ENCODE data around the gene TAF6. TPM values are rescaled to one million over a fixed set of nuclear protein-coding genes. Genes with fewer than 3 reads are reported as not detected.

The TAF6 gene
- total and polyA plus RNA-seq, 2 experiments from 2014 or later, result 56.3 to 141 TPM

GRCh38 chr7:100087055-100087750 is 32.0 kb downstream of the TAF6 start:
- peaks cover 21% of the 10 kb centered on the region for H3K36me3 Mint-ChIP-seq (ENCODE audit: low read depth)
- H3K4me2 ChIP-seq, result no peak overlapping the region
- H3K4me3 Mint-ChIP-seq, result peak overlapping the region; percentile 13; the same call in 1 of the 3 replicates
- no peak overlapping the region for H3K27ac Mint-ChIP-seq
- ATAC-seq (no peak), DNase-seq (ENCODE audit: low spot score) (no peak)
- H3K4me3 ChIP-seq, result no peak overlapping the region
- no peak overlapping the region for H3K27ac ChIP-seq (ENCODE audit: low read depth)
- H3K9me3 Mint-ChIP-seq, result no peaks in the 10 kb centered on the region
- no peaks in the 10 kb centered on the region for H3K9me2 ChIP-seq (ENCODE audit: insufficient read depth)
- peak overlapping the region; percentile 6; the same call in 1 of the 2 replicates for H2AFZ ChIP-seq
- peaks cover 11% of the 10 kb centered on the region; the same call in 1 of the 2 replicates for H4K20me1 ChIP-seq (replicated peaks; ENCODE audit: insufficient read depth)
- H3F3A ChIP-seq (replicated peaks; ENCODE audit: low read depth), result peaks cover 38% of the 10 kb centered on the region
- TF ChIP-seq STAT1 (IDR thresholded peaks at IDR 0.05; ENCODE audit: unreplicated experiment) (no peak), POLR2AphosphoS5 (IDR thresholded peaks at IDR 0.05; ENCODE audit: low read depth) (no peak), ETS1 (IDR thresholded peaks at IDR 0.05) (no peak), EZH2phosphoT487 (IDR thresholded peaks at IDR 0.05; ENCODE audit: unreplicated experiment) (no peak), REST (IDR thresholded peaks at IDR 0.05; ENCODE audit: unreplicated experiment) (no peak), CTCF (conservative IDR thresholded peaks at IDR 0.05; ENCODE audit: low read depth in 2 of 2) (no peak), ZNF331 (CRISPR knock-in tag; IDR thresholded peaks at IDR 0.05; ENCODE audit: low read depth) (no peak), ZNF114 (CRISPR knock-in tag; IDR thresholded peaks at IDR 0.05) (no peak), NANOG (IDR thresholded peaks at IDR 0.05; ENCODE audit: borderline replicate concordance) (no peak), CREB1 (CRISPR knock-in tag; IDR thresholded peaks at IDR 0.05; ENCODE audit: low read depth) (no peak), EZH2 (IDR thresholded peaks at IDR 0.05; ENCODE audit: low read depth, unreplicated experiment) (no peak), JUNB (IDR thresholded peaks at IDR 0.05; ENCODE audit: unreplicated experiment) (no peak)
- no peaks in the 10 kb centered on the region for H3K27me3 ChIP-seq (ENCODE audit: insufficient read depth)
- peaks cover 3% of the 10 kb centered on the region for H3K36me3 ChIP-seq (ENCODE audit: insufficient read depth)
- H3K4me1 ChIP-seq (ENCODE audit: insufficient read depth), result peaks cover 14% of the 10 kb centered on the region
- H3K79me2 ChIP-seq (replicated peaks; ENCODE audit: insufficient read depth), result peaks cover 8% of the 10 kb centered on the region
- H3K4me1 Mint-ChIP-seq, result peaks cover 26% of the 10 kb centered on the region
- H3K27me3 Mint-ChIP-seq (ENCODE audit: insufficient read depth, low read depth, poor library complexity), result peaks cover 22% of the 10 kb centered on the region
